ENCODE results near the gene CROCC2.

Gene CROCC2

DNA sequence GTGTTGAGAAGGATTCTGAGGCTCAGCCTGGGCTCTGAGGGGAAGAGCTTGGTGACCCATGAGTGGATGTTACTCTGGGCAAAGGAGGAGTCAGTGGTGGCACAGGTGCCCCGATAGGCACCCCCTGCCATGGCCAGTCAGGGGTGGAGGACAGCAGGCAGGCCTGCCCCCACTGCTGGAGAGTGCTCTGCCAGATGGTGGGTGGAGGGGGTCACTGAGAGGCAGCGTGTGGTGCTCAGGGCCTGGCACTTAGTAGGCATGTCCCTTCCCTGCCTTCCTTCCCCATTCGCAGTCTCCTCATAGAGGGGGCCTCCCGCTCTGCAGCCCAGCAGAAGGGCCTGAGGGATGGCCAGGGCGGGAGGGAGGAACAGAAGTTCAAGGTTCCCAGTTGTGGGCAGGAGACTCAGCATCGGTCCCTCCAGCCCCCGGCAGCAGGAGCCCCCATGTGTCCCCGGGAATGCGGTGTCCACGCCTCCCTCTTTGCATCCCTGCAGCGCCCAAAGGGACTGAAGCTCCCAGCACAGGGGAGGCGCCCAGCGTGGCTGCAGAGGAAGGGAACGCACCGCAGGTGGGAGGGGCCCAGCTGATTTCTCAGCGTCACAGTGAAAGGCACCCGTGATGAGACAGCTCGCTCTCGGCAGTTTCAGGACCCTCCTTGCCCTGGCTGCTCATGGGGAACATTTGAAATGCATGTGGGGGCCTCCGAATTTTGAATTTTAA lies 86.6 kb downstream of the CROCC2 start:
- DNase-seq = no peak

DNA sequence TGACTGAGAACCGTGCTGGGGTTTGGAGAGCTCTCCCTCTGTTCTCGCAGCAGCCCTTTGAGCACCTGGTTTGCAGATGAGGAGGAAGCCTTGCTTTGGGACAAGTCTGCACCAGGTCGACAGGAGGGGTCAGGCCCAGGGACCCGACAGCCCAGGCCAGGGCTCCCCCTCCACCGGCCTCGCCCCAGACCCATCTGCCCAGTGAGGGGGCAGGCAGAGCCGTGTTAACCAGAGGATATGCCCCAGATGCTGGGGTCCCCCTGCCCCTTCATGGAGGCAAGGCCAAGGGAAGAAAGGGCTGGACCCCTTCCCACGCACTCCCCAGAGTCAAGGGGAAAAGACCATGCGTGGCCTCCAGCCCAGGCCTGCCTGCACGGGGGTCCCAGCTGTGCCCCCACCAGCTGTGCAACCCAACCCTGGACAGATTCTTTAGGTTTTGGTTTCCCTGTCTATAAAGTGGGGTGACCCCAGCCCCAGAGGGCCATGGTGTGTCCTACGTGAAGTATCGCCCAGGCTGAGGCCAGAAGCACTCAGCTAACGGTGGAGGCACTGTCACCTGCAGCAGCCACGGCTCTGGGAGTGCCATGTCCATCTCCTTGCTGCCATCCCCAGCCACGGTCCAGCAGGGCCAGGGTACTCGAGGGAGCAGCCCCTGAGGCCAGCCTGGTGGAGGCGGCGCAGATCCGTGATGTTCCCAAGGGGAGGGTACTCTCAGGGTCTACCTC lies 87.5 kb downstream of the CROCC2 start:
- DNase-seq = no peak

DNA sequence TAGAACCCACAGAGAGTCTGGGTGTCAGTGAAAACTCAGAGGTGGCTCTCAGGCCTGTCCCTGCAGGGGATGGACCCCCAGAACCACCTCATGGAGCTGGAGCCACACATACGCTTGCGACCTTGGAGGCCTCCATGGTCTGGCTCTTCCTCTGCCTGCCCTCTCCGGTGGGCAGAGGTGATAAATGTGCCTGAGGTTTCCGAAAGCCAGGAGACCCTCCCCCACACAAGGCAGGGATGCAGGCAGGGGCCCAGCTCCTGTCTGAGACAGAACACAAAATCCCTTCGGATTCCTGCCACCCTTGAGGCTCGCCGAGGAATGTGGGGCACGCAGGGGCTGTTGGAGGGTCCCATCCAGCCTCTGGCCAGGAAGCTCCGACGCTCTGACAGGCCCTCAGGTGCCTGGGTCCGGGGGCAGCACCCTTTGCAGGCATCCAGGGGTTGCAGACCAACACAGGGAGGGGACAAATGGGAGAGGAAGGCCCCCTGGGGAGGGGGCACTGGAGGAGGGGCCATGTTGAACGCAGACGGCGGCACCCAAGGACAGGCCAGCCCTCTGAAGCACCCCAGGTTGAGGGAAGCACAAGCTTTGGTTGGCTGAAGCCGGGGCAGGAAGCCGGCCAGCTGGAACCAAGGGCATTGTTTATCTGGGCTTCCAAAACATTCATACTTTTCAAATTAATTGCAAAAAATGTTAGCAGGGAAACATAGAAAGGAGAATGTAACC lies 88.2 kb downstream of the CROCC2 start:
- no peak for DNase-seq

DNA sequence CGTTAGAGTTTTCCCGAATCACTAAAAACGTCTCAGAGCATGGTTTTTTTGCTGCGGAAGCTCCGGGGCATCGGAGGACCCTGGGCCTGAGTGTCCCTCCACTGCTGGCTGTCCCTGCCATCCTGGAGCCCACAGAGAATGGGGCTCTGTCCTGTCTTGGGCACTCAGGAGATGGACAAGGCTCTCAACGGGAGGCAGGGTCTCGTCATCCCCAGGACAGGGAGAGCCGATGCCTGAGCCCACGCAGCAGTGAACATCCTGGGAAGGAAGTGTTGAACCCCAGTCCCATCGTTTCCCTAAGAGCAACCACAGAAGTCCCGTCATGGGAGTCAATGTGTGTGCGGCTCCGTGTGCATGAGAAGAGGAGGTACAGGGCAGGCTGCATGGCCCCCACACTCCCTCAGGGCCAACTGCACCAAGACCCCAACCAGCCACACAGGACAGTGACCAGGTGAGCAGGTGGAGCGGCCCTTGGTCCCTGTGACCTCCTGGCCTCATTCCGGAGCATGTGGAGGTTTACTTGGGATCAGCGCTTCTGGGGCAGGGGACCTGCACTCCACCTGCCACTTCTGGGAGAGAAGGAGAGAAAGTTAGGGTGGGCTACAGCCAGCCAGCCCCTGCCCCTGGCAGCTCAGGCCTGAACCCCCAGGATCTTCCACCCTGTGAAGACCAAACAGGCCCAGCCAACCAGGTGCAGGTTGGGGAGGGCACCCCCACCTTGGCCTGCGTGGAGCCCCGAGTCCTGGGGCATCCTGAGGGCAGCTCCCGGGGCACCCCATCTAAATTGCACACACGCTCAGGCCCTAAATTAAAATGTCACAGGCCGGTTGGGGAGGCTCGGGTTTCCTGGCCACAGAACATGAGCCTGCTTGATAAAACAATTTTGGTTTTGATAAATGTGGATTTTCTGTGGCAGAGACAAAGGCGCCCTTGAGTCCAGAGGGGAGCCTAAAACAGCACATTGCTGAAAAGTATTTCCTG lies 89.2 kb downstream of the CROCC2 start:
- no peak for DNase-seq

DNA sequence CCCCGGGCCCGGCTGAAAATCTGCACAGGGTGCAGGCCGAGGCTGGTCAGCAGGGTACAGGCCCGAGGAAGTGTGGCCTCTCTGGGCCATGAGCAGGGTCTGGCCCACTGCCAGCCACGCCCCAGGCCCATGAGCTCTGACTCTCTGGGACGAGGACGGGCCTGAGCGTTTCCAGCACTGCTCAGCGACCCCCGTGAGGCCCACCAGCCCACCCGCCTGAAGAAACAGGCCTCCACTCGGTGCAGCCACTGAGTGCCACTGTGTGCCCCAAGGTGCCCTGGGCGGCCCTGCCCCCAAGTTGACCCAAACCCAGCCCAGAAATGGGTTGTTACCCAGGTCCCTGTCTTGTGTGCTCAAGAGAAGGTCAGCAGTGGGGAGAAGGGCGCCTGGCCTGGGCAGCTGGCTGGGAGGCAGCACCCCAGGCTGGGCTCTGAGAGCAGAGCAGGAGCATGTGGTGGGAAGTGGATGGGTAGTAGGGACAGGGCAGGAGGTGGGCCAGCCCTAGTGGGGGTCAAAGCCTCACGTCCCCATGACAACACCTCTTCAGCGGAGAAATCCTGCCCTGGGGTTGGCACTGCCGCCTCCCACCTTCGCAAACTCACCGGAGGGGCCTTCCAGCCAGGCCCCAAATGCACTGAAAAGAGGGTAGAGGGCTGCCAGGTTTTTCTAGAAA lies 90.2 kb downstream of the CROCC2 start:
- DNase-seq = no peak

DNA sequence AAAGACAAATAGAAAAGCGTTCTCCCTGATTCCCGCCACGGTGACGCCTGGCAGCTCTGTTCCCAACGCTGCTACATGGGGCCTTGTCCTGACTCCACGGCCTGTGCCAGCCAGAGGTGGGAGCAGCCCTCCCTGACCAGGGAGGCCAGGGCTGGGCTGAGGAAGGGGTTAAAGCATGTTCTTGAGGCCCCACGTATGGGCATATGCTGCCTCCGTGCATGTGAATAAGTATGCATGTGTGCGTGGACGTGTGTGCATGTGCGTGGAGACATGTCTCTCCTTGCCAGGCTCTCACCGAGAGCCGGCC lies 90.7 kb downstream of the CROCC2 start:
- DNase-seq = no peak

DNA sequence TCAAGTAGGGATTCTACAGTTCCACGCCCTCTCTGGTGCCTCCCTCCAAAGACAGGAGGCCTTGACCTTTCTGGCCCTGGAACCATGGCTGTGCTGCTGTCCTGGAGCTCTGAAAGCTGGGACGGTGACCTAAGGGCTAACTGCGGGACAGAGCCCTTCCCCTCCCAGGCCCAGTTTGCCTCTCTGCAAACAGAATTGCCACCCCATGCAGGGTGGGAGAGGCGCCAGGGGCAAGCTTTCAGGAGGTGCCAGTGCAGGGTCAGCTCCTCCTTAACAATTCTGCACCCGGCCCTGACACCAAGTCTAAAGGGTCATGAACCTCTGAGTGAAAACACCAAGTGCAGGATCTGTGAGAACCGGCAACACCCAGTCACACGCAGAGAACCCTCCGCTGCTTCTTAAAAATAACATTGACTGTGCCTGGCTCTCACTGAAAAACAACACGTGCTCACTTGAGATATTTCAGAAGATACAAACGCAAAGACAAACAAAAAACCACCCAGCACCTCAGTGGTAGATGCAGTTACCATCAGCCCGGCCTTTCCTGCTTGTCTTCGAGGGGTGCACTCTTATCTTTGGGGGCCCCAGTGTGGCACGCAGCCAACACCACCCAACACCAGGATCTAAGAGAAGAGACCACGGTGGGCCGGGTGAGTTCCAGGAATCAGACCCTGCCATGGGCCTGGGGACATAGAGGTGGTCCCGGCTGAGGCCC lies 91.2 kb downstream of the CROCC2 start:
- no peak for DNase-seq

DNA sequence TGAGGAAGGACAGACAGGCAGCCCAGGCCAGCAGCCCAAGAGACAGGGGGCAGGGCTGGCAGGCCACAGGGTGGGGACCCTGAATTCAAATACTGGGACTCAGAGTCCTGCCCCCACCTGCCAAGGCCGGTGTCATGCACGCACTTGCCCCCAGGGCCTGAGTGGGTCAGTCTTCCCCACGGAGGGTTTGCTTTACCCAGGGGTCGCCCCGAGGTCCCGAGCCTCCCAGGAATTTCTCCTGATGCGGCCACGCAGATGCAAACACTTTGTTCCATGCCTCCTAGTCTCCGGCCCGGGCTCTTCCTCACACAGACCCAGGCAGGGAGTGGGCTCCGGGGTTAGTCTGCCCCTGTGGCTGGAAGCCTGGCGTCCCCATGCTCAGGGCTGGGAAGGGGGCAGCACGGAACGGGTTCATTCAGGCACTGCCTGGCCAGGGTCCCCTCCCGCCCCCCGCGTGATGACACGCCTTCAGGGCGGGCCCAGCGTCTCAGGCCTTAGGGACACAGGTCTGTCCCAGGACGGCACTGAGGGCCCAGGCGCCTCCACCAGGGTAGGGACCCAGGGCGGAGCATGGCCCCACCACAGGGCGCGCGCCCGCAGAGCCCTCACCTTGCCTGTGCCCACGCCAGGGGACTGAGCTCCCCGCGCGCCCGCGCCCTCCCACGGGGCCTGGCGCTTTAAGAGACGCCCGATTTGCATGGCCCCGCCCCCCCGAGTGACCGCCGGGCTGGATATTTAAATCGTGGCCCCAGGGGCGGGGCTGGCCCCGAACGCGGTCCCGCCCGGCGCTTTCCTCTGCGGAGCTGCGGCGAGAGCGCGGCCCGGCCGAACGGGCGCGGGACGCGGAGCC lies 91.9 kb downstream of the CROCC2 start, which contains the start of gene SNED1:
Gene SNED1, plus strand, starts transcription at position 763 of the 850 bp plus-strand sequence. CDS start 220 bp downstream, outside the sequence.
- peak; percentile 87 for DNase-seq

DNA sequence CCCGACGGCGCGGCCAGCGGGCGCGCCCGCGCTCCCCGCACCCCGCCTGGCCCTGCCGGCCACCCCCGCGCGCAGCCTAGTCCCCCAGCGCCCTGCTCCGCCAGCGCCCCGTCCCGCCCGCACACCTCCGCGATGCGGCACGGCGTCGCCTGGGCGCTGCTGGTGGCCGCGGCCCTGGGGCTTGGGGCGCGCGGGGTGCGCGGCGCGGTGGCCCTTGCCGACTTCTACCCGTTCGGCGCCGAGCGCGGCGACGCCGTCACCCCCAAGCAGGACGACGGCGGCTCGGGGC lies 92.5 kb downstream of the CROCC2 start:
- peak; percentile 63 for DNase-seq

DNA sequence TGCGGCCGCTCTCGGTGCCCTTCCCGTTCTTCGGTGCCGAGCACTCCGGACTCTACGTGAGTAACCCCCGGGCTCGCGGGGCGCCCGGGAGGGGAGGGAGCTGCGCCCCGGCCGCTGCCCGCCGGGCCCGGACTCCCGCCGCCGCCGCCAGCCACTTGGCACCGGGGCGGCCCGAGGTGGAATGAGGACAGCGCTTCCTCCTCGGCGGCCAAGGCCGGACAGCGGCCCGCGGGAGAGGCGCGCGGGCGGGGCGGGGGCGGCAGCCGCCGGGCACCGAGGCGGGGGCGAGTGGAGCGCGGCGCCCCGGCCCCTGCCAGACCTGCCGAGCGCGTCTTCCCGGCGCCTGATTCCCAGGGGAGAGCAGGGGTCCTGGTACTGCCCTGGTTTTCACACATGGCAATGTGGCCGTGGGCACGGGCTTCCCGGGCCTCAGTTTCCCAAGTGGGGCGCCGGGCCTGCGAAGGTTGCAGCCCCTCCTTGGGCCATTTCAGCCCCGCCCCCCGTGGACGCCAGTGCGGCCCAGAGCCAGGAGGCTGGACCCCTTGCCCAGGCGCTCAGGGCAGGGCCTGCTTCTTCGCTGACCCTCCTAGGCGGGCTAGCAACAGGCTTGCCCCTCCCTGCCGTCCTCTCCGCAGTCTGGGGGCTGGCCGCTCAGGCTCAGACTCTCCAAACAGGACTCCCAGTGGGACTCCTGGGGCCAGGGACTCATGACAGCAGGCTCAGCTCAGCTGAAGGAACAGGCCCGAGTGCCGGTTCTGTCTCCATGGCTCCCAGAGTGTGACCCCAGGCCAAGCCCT lies 93.1 kb downstream of the CROCC2 start:
- DNase-seq = peak; percentile 57

DNA sequence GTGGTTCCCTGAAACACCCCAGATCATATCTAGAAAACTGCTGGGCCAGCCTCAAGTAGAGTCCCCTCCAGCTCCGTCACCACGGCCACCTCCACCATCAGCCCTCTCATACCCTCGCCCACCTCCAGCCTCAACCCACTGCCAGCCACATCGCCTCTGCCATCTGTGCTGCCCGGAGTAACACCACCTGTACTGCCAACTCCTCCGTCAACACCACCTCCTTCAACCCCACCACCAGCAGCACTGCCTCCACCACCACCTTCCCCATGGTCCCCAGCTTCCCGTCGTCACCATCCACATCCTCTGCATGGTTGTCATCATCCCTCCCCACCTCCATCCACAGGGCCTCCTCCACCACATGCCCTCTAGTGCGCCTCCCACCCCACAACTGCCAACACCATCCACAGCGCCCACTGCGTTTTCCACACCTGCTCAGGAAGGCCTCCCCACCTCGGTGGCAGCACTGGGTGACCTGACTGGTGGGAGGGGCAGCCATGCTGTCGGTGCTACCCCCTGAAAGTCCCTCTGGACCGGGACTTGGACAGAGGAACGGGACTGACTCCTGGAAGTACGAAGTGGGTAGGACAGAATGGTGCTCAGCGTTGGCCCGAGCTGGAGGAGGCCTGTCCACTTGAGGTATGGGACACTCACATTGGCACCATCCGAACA lies 93.9 kb downstream of the CROCC2 start:
- DNase-seq = peak; percentile 54

DNA sequence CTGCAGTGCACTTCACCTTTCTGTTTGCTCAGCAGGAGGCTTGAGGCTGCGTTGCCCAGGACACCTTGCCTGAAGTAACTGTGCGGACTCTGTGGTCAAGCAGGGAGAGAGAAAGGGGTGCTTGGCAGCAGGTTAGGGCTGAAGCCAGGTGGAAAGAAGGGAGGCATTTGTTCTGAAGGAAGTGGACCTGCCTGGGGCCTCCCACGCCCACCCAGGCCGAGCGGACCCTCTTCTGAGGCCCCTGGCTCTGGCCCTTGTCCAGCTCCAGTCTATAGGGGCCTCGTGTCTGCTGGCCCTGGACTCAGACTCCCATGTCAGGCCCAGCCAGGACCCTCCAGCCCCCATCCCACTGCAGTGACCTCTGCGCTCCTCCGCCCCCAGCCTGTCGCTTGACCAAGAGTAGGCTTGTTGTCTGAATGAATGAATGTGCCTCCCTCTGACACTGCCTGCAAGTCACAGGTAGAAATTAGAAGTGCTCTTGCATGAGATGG lies 94.7 kb downstream of the CROCC2 start:
- peak; percentile 42 for DNase-seq

DNA sequence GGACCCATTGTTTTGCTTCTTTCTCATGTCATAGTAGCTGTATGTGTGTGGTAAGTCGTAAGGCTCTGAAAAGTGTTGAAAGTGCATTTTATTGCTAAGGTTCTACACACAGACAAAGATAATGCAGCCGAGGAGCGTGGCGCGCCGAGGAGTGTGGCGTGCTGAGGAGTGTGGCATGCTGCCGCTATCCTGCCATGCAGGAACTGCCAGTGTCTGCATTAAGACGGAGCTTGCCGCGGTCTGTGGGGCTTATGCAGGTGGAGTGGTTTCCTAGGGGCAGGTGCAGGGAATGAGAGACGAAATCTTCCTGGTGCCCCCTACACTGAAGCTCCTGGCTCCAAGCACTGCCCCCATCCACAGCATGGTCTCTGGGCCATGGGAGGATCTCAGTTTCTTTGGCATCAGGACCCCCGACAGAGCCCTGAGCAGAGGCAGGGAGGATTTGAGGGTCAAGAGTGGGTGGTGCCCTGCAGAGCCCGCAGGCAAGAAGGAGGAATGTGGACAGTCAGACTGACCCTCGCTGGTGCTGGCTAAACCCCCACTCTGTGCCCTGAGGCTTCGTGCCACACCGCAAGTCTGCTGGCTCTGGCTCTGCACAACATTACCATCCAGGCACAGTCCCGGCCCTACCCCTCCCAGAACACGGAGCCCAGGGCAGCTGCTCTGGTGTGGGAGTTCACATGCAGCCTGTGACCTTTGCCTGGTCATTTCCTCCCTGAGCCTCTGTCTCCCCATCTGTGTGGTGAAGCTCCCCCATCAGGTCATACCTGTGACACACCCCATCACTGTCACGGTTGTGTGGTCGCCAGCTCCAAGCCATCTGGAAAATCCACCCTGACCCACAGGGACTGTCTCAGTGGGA lies 95.5 kb downstream of the CROCC2 start:
- DNase-seq = peak; percentile 55

DNA sequence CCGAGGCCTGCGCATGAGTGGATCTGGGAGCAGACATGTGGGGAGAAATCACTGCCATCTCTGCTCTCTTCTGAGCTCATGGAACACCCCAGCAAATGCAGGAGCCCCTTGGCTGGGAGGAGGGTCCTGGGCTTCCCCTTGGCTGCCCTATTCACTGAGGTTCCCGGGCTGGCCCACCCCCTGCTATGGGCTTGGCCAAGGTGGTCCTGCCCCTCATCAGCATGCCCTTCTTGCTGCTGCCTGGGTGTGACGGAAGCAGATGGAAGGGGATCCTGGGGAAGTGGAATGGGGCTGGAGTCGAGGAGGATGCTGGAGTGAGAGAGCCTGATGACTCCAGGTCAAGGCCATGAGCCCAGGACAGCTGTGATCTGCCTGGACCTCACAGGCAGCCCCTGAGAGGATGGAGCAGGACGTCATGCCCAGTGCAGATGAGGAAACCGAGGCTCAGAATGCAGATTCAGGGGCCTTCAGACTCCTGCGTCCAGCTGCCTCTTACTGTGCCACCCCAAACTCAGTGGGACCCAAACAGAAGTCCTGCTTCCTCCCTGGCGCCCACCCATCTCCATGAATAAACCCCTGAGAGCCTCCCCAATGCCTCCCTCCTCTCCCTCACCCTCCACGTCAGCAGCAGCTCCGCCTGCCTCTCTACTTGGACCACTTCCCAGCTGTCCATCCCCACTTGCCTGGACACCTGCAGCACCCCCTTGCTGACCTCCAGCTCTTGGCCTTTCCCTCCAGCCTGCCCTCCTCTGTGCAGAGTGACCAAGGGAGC lies 96.3 kb downstream of the CROCC2 start:
- DNase-seq = peak; percentile 46

DNA sequence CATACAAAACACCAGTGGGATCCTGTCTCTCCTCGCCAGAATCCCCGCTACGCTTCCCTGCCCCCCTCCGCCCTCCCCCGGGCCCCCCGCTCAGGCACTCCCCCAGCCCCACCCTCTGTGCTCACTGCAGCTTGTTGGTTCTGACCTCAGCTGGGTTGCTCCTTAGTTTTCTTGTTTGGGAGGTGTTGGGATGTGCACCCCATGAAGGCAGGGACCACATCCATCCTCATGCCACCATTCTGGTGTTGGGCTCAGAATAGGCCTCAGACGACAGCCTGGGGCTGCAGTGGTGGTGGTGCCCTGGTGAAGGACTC lies 96.9 kb downstream of the CROCC2 start:
- DNase-seq = no peak

DNA sequence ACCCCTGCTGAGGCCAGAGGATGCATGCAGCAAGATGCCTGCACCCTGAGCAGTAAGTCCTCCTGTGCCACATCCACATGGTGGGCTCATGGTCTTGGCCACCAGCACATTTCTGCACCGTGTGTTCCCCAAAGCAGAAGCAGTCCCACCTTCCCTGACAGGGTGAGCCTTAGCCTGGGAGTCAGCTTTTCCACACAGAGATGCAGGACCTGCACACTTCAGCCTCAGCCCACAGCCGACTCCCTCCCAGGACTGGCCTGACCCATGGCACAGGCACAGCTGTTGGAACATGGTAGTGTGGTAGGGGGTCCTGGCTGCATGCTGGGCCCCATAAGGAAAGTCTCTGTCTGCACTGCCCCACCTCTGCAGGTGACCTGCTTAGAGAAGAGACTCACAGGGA lies 97.2 kb downstream of the CROCC2 start:
- peak; percentile 41 for DNase-seq

DNA sequence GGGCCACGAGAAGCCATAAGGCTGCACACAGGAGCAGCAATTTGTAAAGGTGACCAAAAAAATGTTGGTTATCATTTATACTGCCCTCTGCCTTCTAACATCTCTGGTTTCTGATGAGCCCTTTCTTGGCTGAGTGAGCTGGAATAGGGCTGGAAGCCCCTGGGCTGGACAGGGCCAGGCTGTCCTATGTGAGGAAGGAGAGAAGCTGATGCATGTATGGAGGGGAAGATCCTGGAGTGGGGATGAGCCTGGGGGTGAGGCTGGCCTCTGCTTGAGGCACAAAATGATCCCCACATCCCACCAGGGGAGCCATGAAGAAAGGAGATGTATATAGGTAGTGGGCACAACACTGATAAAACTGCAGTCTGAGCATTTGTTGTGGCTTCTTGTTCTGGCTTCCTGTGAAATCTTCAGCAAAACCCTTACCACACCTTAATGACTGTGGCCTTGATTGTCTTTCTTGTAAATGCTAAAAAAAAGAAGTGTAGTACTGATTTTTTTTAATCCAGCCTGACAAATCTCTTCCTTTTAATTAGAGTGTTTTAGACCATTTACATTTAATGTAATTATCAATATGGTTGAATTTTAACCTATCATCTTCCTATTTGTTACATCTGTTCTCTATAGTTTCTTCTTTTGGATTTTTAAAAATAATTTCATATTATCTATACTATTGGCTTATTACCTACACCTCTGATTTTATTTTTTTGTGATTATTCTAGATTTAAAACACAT lies 97.9 kb downstream of the CROCC2 start:
- DNase-seq = peak; percentile 41

All from activated CD8-positive, alpha-beta memory T cell treated with anti-CD3 and anti-CD28 coated beads for 24 hours (primary cell).